K562 (cell line): ENCODE data around the gene KCNC3. TPM values are rescaled to one million over a fixed set of nuclear protein-coding genes. Genes with fewer than 3 reads are reported as not detected.
A peak's percentile ranks its signal among the peaks of the same experiment; 100 is the strongest.

Source experiments
- ASH1L ChIP-seq: fragments of 450-650 bp; IDR thresholded peaks from 2 replicates; pipeline ENCODE4 v1.6.1; 2018; ENCODE audit warnings: borderline replicate concordance, mild to moderate bottlenecking, low read depth; ENCODE audit not compliant: partially characterized antibody
- KDM5B ChIP-seq: fragments of 200-600 bp; sonication (generic); IDR thresholded peaks from 2 replicates; pipeline ENCODE4 v1.6.1; 2012; ENCODE audit warnings: low read depth, mild to moderate bottlenecking, moderate library complexity, low read length, control low read depth, inconsistent platforms; ENCODE audit not compliant: insufficient replicate concordance
- MAZ ChIP-seq, 2 experiments: fragments of 450-650 bp in 1 of 2; sonication (generic) in 1 of 2; formaldehyde crosslinking; IDR thresholded peaks in 1 of 2; conservative IDR thresholded peaks in 1 of 2; 2 replicates each; pipeline versions ENCODE4 v1.4.0 to v1.5.0; 2020; ENCODE audit warnings: mild to moderate bottlenecking in 1 of 2, missing genetic modification reagents in 1 of 2
- MBD1 ChIP-seq: fragments of 250-450 bp; sonication (Bioruptor Pico); IDR thresholded peaks from 2 replicates; pipeline ENCODE4 v1.8.0; 2022; ENCODE audit warnings: inconsistent platforms
- MECOM ChIP-seq: fragments of 250-450 bp; sonication (Bioruptor Pico); IDR thresholded peaks from 2 replicates; pipeline ENCODE4 v1.8.0; 2022; ENCODE audit warnings: inconsistent platforms
- PTRF ChIP-seq: fragments of 450-650 bp; IDR thresholded peaks from 2 replicates; pipeline ENCODE4 v1.6.1; 2016; ENCODE audit warnings: mild to moderate bottlenecking, missing genetic modification characterization, missing compliant biosample characterization
- RAD21 ChIP-seq, 2 experiments: fragments of 250-450 bp in 1 of 2; fragments of 450-650 bp in 1 of 2; sonication (Bioruptor Pico) in 1 of 2; formaldehyde crosslinking in 1 of 2; IDR thresholded peaks in 1 of 2; conservative IDR thresholded peaks in 1 of 2; 2 replicates each; pipeline versions ENCODE4 v1.4.0 to v1.8.0; 2020 to 2022; ENCODE audit warnings: mild to moderate bottlenecking in 2 of 2, moderate library complexity in 1 of 2
- RAD51 ChIP-seq: fragments of 450-650 bp; IDR thresholded peaks from 2 replicates; pipeline ENCODE4 v1.7.1; 2016; ENCODE audit warnings: low read depth, mild to moderate bottlenecking, borderline replicate concordance
- RB1 ChIP-seq: fragments of 450-650 bp; IDR thresholded peaks from 2 replicates; pipeline ENCODE4 v1.6.1; 2017; ENCODE audit warnings: low read depth, mild to moderate bottlenecking
- SP1 ChIP-seq: sonication (generic); formaldehyde crosslinking; IDR thresholded peaks from 2 replicates; pipeline ENCODE4 v1.8.1; 2022; ENCODE audit warnings: mild to moderate bottlenecking, missing genetic modification reagents
- TAF9B ChIP-seq: fragments of 450-650 bp; IDR thresholded peaks from 2 replicates; pipeline ENCODE4 v1.6.1; 2018; ENCODE audit warnings: mild to moderate bottlenecking; ENCODE audit not compliant: partially characterized antibody
- ZFX ChIP-seq: sonication (generic); formaldehyde crosslinking; IDR thresholded peaks from 2 replicates; pipeline ENCODE4 v1.8.0; 2022; ENCODE audit warnings: mild to moderate bottlenecking, missing genetic modification reagents, moderate library complexity
- polyA plus RNA-seq, 8 experiments: library from polyadenylated mRNA; depleted of rRNA in 4 of 8; stranded (reverse) in 5 of 8; unstranded in 3 of 8; fragments of >200 nt; fragmentation: Nextera tagmentation in 2 of 8; fragmentation: Illumina TruSeq in 1 of 8; extraction: Ambion mirVana in 2 of 8; extraction: Trizol in 1 of 8; gene quantifications; 2 replicates each; pipeline versions ENCODE4 v1.2.1 to v1.2.3, GENCODE V29; 2011 to 2014; ENCODE audit warnings: inconsistent platforms in 1 of 8, missing spikeins in 1 of 8
- total RNA-seq, 7 experiments: library from RNA; depleted of rRNA in 6 of 7; stranded (reverse); fragments of >200 nt in 6 of 7; fragmentation: Illumina TruSeq in 2 of 7; extraction: Trizol in 2 of 7; gene quantifications; 2 replicates each; pipeline versions ENCODE4 v1.2.1 to v1.2.3, GENCODE V29; 2011 to 2021; ENCODE audit warnings: low replicate concordance in 1 of 7
- TF ChIP-seq, protein P1 (sequence below): fragments of 450-650 bp; formaldehyde crosslinking; IDR thresholded peaks from 2 replicates; pipeline ENCODE4 v1.4.0; 2020; ENCODE audit warnings: mild to moderate bottlenecking, moderate library complexity
- TF ChIP-seq, protein P2 (sequence below): fragments of 200-800 bp; sonication (Bioruptor generic); IDR thresholded peaks from 2 replicates; pipeline ENCODE4 v1.6.1; 2016; ENCODE audit warnings: missing genetic modification characterization, missing compliant biosample characterization
- TF ChIP-seq, protein P3 (sequence below), 2 experiments: fragments of 450-650 bp; conservative IDR thresholded peaks; 2 replicates each; pipeline ENCODE4 v1.6.1; 2017; ENCODE audit warnings: mild to moderate bottlenecking in 2 of 2, moderate library complexity in 2 of 2

Gene KCNC3
- total and polyA plus RNA-seq, 9 of the 15 experiments (the other 6 are each of a cell fraction or from before 2014, with no cell fraction given): 0.03 to 26.2 (median 2.0) TPM

DNA sequence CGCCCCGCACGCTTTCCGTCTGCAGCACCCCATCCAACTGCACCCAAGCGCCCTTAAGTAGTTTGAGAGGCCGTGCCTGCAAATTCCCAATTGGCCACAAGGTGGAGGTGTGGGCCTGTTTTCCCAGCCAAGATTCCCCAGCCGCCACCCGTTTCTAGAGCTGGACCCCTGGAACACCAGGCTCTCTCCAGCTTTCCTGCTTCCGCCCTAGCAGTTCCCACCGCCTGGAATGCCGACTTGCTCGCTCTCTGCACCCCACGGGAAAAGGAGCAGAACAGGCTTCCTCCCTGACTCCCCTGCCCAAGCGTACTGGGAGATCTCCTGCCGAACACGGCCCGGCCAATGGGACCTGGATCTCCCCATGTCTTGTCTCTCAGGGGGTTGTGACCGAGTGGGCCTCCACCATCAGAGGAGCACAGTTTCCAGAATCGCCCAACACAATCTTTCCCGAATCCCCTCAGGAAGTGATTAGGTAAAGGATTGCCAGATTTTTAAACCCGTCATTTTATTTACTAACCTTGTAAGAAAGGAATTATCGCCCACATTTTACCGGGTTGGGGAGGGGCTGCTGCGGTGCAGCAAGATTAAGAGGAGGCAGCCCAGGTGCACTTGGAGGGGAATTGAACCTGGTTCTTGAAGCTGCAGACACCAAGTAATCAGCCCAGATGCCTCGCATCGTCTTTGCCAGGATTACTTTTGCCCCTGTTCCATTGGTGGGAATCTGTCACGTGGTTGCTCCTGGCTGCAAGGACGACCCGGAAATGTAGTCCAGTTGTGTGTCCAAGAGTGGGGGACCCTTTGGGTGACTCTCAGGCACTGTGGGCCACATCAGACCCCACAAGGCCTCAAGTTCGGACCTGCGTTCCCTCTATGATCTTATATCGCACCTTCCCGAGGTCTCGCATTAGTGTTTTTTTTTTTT lies 39.7 kb upstream of the KCNC3 start (continued):
- TF ChIP-seq, protein P1, sequence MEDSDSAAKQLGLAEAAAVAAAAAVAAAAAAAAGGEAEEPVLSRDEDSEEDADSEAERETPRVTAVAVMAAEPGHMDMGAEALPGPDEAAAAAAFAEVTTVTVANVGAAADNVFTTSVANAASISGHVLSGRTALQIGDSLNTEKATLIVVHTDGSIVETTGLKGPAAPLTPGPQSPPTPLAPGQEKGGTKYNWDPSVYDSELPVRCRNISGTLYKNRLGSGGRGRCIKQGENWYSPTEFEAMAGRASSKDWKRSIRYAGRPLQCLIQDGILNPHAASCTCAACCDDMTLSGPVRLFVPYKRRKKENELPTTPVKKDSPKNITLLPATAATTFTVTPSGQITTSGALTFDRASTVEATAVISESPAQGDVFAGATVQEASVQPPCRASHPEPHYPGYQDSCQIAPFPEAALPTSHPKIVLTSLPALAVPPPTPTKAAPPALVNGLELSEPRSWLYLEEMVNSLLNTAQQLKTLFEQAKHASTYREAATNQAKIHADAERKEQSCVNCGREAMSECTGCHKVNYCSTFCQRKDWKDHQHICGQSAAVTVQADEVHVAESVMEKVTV (CRISPR knock-in tag): peak; percentile 68
- TF ChIP-seq, protein P2, sequence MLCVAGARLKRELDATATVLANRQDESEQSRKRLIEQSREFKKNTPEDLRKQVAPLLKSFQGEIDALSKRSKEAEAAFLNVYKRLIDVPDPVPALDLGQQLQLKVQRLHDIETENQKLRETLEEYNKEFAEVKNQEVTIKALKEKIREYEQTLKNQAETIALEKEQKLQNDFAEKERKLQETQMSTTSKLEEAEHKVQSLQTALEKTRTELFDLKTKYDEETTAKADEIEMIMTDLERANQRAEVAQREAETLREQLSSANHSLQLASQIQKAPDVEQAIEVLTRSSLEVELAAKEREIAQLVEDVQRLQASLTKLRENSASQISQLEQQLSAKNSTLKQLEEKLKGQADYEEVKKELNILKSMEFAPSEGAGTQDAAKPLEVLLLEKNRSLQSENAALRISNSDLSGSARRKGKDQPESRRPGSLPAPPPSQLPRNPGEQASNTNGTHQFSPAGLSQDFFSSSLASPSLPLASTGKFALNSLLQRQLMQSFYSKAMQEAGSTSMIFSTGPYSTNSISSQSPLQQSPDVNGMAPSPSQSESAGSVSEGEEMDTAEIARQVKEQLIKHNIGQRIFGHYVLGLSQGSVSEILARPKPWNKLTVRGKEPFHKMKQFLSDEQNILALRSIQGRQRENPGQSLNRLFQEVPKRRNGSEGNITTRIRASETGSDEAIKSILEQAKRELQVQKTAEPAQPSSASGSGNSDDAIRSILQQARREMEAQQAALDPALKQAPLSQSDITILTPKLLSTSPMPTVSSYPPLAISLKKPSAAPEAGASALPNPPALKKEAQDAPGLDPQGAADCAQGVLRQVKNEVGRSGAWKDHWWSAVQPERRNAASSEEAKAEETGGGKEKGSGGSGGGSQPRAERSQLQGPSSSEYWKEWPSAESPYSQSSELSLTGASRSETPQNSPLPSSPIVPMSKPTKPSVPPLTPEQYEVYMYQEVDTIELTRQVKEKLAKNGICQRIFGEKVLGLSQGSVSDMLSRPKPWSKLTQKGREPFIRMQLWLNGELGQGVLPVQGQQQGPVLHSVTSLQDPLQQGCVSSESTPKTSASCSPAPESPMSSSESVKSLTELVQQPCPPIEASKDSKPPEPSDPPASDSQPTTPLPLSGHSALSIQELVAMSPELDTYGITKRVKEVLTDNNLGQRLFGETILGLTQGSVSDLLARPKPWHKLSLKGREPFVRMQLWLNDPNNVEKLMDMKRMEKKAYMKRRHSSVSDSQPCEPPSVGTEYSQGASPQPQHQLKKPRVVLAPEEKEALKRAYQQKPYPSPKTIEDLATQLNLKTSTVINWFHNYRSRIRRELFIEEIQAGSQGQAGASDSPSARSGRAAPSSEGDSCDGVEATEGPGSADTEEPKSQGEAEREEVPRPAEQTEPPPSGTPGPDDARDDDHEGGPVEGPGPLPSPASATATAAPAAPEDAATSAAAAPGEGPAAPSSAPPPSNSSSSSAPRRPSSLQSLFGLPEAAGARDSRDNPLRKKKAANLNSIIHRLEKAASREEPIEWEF (CRISPR knock-in tag): peak; percentile 12; the same call in 1 of the 2 replicates
- TF ChIP-seq ZFX (CRISPR knock-in tag) (peak; percentile 58), ASH1L (no peak), RB1 (0 out of 2 replicates have a peak, but pooled peaks have one; percentile 20), RAD51 (peak; percentile 97), PTRF (tag) (no peak), RAD21 (CRISPR knock-in tag; conservative IDR thresholded peaks at IDR 0.05 in 1 of 2, IDR thresholded peaks at IDR 0.05 in 1 of 2) (peak; percentile 82 to 88), SP1 (CRISPR knock-in tag) (peak; percentile 72), TAF9B (no peak), MBD1 (CRISPR knock-in tag) (no peak), MECOM (CRISPR knock-in tag) (no peak), KDM5B (peak; percentile 30), MAZ (CRISPR knock-in tag; conservative IDR thresholded peaks at IDR 0.05 in 1 of 2, IDR thresholded peaks at IDR 0.05 in 1 of 2) (0 out of 4 replicates have a peak, but pooled peaks of 1 of the 2 experiments have one; percentile 20)
- TF ChIP-seq, protein P3, sequence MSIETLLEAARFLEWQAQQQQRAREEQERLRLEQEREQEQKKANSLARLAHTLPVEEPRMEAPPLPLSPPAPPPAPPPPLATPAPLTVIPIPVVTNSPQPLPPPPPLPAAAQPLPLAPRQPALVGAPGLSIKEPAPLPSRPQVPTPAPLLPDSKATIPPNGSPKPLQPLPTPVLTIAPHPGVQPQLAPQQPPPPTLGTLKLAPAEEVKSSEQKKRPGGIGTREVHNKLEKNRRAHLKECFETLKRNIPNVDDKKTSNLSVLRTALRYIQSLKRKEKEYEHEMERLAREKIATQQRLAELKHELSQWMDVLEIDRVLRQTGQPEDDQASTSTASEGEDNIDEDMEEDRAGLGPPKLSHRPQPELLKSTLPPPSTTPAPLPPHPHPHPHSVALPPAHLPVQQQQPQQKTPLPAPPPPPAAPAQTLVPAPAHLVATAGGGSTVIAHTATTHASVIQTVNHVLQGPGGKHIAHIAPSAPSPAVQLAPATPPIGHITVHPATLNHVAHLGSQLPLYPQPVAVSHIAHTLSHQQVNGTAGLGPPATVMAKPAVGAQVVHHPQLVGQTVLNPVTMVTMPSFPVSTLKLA (conservative IDR thresholded peaks at IDR 0.05): 0 out of 4 replicates have a peak, but pooled peaks of 1 of the 2 experiments have one; percentile 39
